Endothelial cell (in vitro differentiated cells): ENCODE results near the gene SH3PXD2A. TPM values are rescaled to one million over a fixed set of nuclear protein-coding genes. Genes with fewer than 3 reads are reported as not detected.

Experiments used
- DNase-seq: peaks from one replicate; pipeline ENCODE4 v3.0.0; 2021; ENCODE audit warnings: low spot score
- H3K27ac Mint-ChIP-seq: one replicate; pipeline ENCODE4 v1.8.0; 2021; ENCODE audit warnings: mixed read lengths, inconsistent platforms; ENCODE audit not compliant: unreplicated experiment
- H3K27me3 Mint-ChIP-seq: one replicate; pipeline ENCODE4 v1.8.0; 2021; ENCODE audit warnings: mild to moderate bottlenecking, moderate library complexity, mixed read lengths, inconsistent platforms; ENCODE audit not compliant: unreplicated experiment
- H3K36me3 Mint-ChIP-seq: one replicate; pipeline ENCODE4 v1.8.0; 2021; ENCODE audit warnings: mild to moderate bottlenecking, low read depth, mixed read lengths, inconsistent platforms; ENCODE audit not compliant: unreplicated experiment
- H3K4me1 Mint-ChIP-seq: one replicate; pipeline ENCODE4 v1.8.0; 2021; ENCODE audit warnings: mild to moderate bottlenecking, mixed read lengths, inconsistent platforms; ENCODE audit not compliant: unreplicated experiment
- H3K4me3 Mint-ChIP-seq: one replicate; pipeline ENCODE4 v1.8.0; 2021; ENCODE audit warnings: mild to moderate bottlenecking, mixed read lengths, inconsistent platforms; ENCODE audit not compliant: unreplicated experiment
- H3K9me3 Mint-ChIP-seq: one replicate; pipeline ENCODE4 v1.8.0; 2021; ENCODE audit warnings: mixed read lengths, inconsistent platforms; ENCODE audit not compliant: unreplicated experiment
- CTCF ChIP-seq: fragments of 200-600 bp; sonication (generic); IDR thresholded peaks from one replicate; pipeline ENCODE4 v1.5.0; 2021; ENCODE audit warnings: antibody characterized with exemption; ENCODE audit not compliant: unreplicated experiment
- total RNA-seq: library from RNA; stranded (reverse); fragmentation: NEBNext Ultra II Directional; extraction: Animal tissue kit (Norgen Biotek cat#: 25700); gene quantifications from one replicate; pipeline ENCODE4 v1.2.1, GENCODE V29; 2021; ENCODE audit not compliant: unreplicated experiment

The SH3PXD2A gene
- total RNA-seq, 1 donor from 2014 or later: 59.9 TPM

GRCh38 chr10:103711351-103711994 lies 143.9 kb downstream of the SH3PXD2A start:
- peaks cover 22% of the 10 kb centered on the region for H3K36me3 Mint-ChIP-seq
- peaks cover 9% of the 10 kb centered on the region for H3K27me3 Mint-ChIP-seq
- H3K4me3 Mint-ChIP-seq: no peak overlapping the region
- DNase-seq: no peak
- H3K27ac Mint-ChIP-seq: no peak overlapping the region
- peaks cover 4% of the 10 kb centered on the region for H3K4me1 Mint-ChIP-seq
- H3K9me3 Mint-ChIP-seq: no peaks in the 10 kb centered on the region
- peak; percentile 39 for TF ChIP-seq CTCF

GRCh38 chr10:103710490-103710889 lies 144.9 kb downstream of the SH3PXD2A start:
- Mint-ChIP-seq H3K4me3 (no peak overlapping the region), H3K9me3 (no peaks in the 10 kb centered on the region), H3K27ac (no peak overlapping the region), H3K36me3 (peaks cover 17% of the 10 kb centered on the region), H3K4me1 (no peaks in the 10 kb centered on the region), H3K27me3 (peaks cover 7% of the 10 kb centered on the region)
- TF ChIP-seq CTCF: no peak
- DNase-seq: no peak

GRCh38 chr10:103709341-103709920 lies 145.9 kb downstream of the SH3PXD2A start:
- no peak overlapping the region for H3K4me3 Mint-ChIP-seq
- no peak for TF ChIP-seq CTCF
- H3K9me3 Mint-ChIP-seq: no peaks in the 10 kb centered on the region
- DNase-seq: no peak
- no peak overlapping the region for H3K27ac Mint-ChIP-seq
- H3K27me3 Mint-ChIP-seq: peaks cover 7% of the 10 kb centered on the region
- H3K36me3 Mint-ChIP-seq: peaks cover 17% of the 10 kb centered on the region
- H3K4me1 Mint-ChIP-seq: no peaks in the 10 kb centered on the region

- Mint-ChIP-seq H3K4me3 (no peak overlapping the region), H3K36me3 (peaks cover 17% of the 10 kb centered on the region), H3K27ac (no peak overlapping the region), H3K9me3 (no peaks in the 10 kb centered on the region), H3K27me3 (peaks cover 7% of the 10 kb centered on the region), H3K4me1 (no peaks in the 10 kb centered on the region)
- no peak for TF ChIP-seq CTCF
- no peak for DNase-seq
These were observed 146.6 kb downstream of the SH3PXD2A start for GRCh38 chr10:103708627-103709288.
